Skin epidermis (tissue), 12 donors: ENCODE results near the gene BLVRB.
A peak's percentile ranks its signal among the peaks of the same experiment; 100 is the strongest.
"Not testable (repeated sequence)": the region's sequence is repeated elsewhere in the genome, so short reads cannot be mapped to it uniquely, and the experiment has no call there.

Source experiments
- H3K27ac ChIP-seq, 21 experiments: fragments of 200-600 bp; sonication (generic) in 11 of 21; one replicate each; pipeline ENCODE4 v1.5.0; 2020; ENCODE audit warnings: mild to moderate bottlenecking in 3 of 21, inconsistent platforms in 2 of 21, moderate library complexity in 2 of 21
- H3K4me3 ChIP-seq, 7 experiments: fragments of 200-600 bp; sonication (generic) in 2 of 7; one replicate each; pipeline ENCODE4 v1.5.0; 2020; ENCODE audit warnings: inconsistent platforms in 2 of 7, mild to moderate bottlenecking in 2 of 7, moderate library complexity in 1 of 7

The BLVRB gene

GRCh38 chr19:40430242-40430641 is 35.3 kb downstream of the BLVRB start:
- H3K27ac ChIP-seq, H3K4me3 ChIP-seq: not testable (repeated sequence)

- not testable (repeated sequence) for H3K27ac ChIP-seq, H3K4me3 ChIP-seq
These were observed 37.3 kb downstream of the BLVRB start for GRCh38 chr19:40428197-40428596.

GRCh38 chr19:40425450-40426287 is 39.9 kb downstream of the BLVRB start, which contains the start of gene SERTAD1:
TSS of gene SERTAD1 (minus strand) at chr19:40425992. CDS start at chr19:40423546, 2,446 bp downstream.
- peak within 1 kb of the TSS; percentile 53 to 90 (median 68) for H3K4me3 ChIP-seq
- H3K27ac ChIP-seq = peak within 1 kb of the TSS; percentile 94 to 100 (median 99)

GRCh38 chr19:40424637-40425449 is 40.7 kb downstream of the BLVRB start:
- Histone ChIP-seq H3K4me3 (peak overlapping the region; percentile 53 to 90 (median 68)), H3K27ac (peak overlapping the region; percentile 94 to 100 (median 99))

GRCh38 chr19:40423938-40424337 is 41.6 kb downstream of the BLVRB start:
- peak overlapping the region; percentile 53 to 90 (median 68) for H3K4me3 ChIP-seq
- peak overlapping the region in 17 of 21 experiments; percentile 7 to 100 (median 99) for H3K27ac ChIP-seq

- H3K4me3 ChIP-seq = no peak overlapping the region
- H3K27ac ChIP-seq = peak overlapping the region in 9 of 21 experiments; percentile 5 to 100 (median 98)
These were observed 42.6 kb downstream of the BLVRB start for GRCh38 chr19:40422748-40423566.

GRCh38 chr19:40421993-40422747 is 43.4 kb downstream of the BLVRB start:
- Histone ChIP-seq H3K4me3 (no peak overlapping the region), H3K27ac (peak overlapping the region; percentile 84 to 100 (median 97))

GRCh38 chr19:40420766-40421765 is 44.5 kb downstream of the BLVRB start:
- peak overlapping the region; percentile 31 to 62 (median 49) for H3K4me3 ChIP-seq
- peak overlapping the region; percentile 84 to 100 (median 97) for H3K27ac ChIP-seq

- Histone ChIP-seq H3K4me3 (peak overlapping the region; percentile 31 to 62 (median 49)), H3K27ac (peak overlapping the region; percentile 84 to 100 (median 97))
These were observed 45.1 kb downstream of the BLVRB start for GRCh38 chr19:40420451-40420765.

GRCh38 chr19:40419780-40420179 is 45.8 kb downstream of the BLVRB start:
- peak overlapping the region in 2 of 21 experiments; percentile 7 to 35 for H3K27ac ChIP-seq
- H3K4me3 ChIP-seq = no peak overlapping the region

GRCh38 chr19:40419066-40419612 is 46.4 kb downstream of the BLVRB start:
- Histone ChIP-seq H3K27ac (peak overlapping the region in 2 of 21 experiments; percentile 7 to 35), H3K4me3 (no peak overlapping the region)

- Histone ChIP-seq H3K4me3 (no peak overlapping the region), H3K27ac (peak overlapping the region in 9 of 21 experiments; percentile 58 to 88 (median 76))
These were observed 47.5 kb downstream of the BLVRB start for GRCh38 chr19:40418040-40418439.

GRCh38 chr19:40417643-40417981 is 47.9 kb downstream of the BLVRB start:
- no peak overlapping the region for H3K4me3 ChIP-seq
- H3K27ac ChIP-seq = peak overlapping the region in 20 of 21 experiments; percentile 25 to 88 (median 69)

- Histone ChIP-seq H3K4me3 (no peak overlapping the region), H3K27ac (peak overlapping the region in 20 of 21 experiments; percentile 25 to 88 (median 69))
These were observed 48.5 kb downstream of the BLVRB start for GRCh38 chr19:40416918-40417642.

GRCh38 chr19:40415768-40416167 is 49.8 kb downstream of the BLVRB start:
- no peak overlapping the region for H3K27ac ChIP-seq
- H3K4me3 ChIP-seq = no peak overlapping the region

- Histone ChIP-seq H3K4me3 (no peak overlapping the region), H3K27ac (no peak overlapping the region)
These were observed 50.7 kb downstream of the BLVRB start for GRCh38 chr19:40414542-40415535.
